GM12873 (cell line): ENCODE data around the gene MEIS3.

Experiments
- TF ChIP-seq, protein P1 (sequence below): IDR thresholded peaks from 2 replicates; pipeline ENCODE4 v1.5.1; 2012; ENCODE audit warnings: low read depth, mild to moderate bottlenecking, moderate library complexity, low read length, control low read depth; ENCODE audit not compliant: insufficient read depth; ENCODE audit errors: missing control alignments

The MEIS3 gene

DNA sequence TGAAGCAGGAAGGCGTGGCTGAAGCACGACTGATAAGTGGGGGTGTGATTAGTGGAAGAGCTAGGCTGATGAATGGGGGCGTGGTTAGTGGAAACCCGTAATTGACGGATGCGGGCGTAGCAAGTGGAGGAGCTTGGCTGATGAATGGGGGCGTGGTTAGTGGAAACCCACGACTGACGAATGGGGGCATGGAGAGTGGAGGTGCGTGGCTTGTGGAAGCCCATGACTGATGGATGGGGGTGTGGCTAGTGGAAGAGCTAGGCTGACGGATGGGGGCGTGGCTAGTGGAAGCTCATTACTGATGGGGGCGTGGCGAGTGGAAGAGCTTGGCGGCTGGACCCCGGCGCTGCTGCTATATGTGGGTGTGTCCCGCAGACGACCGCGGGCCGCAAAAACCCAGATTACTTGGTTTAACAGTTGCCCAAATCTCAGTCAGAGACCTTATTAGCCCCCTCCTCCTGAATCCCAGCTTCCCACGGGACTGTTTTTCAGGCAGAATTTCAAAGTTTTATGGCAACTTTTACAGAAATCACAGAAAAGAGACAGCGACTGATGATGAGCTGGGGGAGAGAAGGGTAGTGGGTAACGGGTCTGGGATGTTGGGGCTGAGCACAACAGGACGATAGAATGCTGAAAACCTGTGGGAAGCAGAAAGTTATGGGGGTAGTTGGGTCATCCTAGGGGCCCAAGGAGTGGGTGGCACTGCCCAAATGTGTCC, 9.0 kb upstream of the MEIS3 start:
- TF ChIP-seq, protein P1, sequence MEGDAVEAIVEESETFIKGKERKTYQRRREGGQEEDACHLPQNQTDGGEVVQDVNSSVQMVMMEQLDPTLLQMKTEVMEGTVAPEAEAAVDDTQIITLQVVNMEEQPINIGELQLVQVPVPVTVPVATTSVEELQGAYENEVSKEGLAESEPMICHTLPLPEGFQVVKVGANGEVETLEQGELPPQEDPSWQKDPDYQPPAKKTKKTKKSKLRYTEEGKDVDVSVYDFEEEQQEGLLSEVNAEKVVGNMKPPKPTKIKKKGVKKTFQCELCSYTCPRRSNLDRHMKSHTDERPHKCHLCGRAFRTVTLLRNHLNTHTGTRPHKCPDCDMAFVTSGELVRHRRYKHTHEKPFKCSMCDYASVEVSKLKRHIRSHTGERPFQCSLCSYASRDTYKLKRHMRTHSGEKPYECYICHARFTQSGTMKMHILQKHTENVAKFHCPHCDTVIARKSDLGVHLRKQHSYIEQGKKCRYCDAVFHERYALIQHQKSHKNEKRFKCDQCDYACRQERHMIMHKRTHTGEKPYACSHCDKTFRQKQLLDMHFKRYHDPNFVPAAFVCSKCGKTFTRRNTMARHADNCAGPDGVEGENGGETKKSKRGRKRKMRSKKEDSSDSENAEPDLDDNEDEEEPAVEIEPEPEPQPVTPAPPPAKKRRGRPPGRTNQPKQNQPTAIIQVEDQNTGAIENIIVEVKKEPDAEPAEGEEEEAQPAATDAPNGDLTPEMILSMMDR, result no peak

DNA sequence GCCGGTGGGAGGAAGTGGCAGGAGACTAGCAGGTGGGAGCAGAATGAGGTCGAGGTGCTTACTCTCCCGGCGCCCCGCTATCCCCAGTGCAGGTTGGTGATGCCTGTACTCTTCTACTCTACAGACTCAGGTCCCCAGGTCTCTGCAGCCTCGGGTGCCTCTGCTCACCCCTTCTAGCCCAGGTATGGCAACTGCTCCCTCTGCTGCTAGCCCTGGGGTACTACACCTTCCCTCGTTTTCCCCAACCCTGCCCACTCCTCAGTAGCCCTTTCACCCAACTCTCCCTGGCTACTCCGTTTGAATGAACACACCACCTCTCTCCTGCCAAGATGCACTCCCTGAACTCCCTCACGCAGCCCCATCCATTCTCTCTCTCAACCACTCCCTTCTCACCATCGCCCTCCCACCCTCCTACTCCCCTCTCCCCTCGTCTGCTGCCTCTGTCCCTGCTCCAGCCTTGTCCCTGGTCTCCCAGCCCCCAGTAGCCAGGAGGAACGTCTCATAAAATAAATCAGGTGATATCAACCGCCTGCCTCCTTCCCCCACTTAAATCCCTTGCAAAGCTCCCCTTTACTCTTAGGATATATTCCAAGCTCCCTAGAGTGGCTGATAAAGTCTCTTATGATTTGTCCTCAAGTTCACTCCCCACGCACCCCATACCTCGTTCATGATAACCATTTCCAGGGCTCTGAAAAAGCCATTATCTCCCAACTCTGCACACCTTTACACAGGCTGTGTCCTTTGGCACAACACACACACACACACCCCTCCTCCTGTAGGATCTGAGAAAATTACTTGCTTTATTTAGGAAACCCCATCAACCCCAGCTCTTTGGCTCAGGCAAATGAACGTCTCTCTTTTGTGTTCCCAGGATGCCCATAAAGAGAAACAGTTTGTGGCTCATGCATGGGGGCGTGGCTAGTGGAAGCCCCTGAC, 8.2 kb upstream of the MEIS3 start:
- TF ChIP-seq, protein P1, result peak; percentile 98

DNA sequence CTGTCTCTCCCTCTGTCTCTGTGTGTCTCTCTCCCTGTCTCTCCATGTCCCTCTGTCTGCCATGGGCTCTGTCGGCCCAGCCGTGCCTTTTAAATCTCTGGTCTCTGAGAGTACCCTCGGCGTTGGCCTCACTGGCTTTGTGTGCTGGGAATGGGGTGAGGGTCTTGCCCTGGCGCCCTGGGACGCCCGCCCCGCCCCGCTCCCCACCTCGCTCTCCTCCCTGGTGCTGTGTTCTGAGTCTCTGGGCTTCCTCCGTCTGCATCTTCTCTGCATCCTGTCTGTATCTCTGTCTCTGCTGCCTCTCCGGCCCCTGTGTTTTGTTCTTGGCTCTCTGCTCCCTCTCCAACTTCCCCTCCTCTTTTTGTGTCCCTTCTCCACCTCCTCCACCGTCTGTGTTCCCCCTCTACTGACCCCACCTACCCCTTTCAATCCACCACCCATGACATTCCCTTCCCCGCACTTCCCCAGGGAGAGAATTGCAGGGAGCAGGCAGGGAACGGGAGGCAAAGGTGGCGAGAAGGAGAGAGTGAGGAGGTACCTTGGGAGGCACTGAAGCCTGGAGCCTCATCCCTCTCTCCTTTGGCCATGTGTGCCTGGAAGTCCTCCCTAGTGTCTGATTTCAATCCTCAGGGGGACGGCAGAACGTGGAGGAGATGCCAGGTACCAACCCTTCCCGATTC, 4.0 kb upstream of the MEIS3 start:
- TF ChIP-seq, protein P1, result no peak

DNA sequence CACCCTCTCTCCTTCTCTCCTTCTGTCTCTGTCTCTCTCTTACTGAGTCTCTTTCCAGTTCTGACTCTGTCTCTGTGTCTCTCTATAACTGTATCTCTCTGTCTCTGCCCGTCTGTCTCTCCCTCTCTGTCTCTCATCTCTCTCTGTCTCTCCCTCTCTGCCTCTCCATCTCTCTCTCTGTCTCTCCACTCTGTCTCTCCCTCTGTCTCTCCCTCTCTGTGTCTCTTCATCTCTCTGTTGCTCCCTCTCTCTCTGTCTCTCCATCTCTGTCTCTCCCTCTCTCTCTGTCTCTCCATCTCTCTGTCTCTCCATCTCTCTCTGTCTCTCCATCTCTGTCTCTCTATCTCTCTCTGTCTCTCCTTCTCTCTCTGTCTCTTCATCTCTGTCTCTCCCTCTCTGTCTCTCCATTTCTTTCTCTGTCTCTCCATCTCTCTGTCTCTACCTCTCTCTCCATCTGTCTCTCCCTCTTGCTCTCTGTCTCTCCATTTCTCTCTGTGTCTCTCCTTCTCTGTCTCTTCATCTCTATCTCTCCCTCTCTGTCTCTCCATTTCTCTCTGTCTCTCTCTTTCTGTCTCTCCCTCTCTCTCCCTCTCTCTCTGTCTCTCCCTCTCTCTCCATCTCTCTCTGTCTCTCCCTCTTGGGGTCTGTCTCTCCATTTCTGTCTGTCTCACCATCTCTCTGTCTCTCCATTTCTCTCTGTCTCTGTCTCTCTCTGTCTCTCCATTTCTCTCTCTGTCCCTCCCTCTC, 3.3 kb upstream of the MEIS3 start:
- TF ChIP-seq, protein P1, result no peak

DNA sequence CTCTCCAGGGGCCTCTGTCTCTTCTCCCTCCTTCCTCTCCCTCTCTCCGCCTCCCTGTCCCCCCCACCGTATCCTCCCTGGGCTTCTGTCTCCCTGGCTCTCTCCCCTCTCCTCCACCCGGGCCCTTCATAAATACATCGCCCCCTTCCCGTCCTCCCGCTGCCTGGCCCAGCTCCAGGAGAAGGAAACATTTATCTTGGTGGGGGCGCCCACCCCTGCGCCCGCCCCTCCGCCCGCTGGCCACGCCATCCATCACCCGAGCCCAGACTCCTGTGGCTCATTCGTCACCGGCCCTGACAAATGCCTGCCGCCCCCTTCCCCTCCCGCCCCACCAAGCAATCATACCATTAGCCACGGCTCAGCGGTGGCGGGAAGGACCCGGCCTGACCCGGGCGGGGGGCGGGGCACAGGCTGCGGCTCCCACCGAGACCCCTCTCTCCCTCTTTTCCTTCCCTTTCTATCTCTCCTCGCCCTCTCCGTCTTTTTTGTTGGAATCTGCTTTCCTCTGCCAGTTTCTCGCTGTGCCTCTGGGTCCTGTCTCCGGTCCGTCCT, 2.6 kb upstream of the MEIS3 start:
- TF ChIP-seq, protein P1, result no peak

DNA sequence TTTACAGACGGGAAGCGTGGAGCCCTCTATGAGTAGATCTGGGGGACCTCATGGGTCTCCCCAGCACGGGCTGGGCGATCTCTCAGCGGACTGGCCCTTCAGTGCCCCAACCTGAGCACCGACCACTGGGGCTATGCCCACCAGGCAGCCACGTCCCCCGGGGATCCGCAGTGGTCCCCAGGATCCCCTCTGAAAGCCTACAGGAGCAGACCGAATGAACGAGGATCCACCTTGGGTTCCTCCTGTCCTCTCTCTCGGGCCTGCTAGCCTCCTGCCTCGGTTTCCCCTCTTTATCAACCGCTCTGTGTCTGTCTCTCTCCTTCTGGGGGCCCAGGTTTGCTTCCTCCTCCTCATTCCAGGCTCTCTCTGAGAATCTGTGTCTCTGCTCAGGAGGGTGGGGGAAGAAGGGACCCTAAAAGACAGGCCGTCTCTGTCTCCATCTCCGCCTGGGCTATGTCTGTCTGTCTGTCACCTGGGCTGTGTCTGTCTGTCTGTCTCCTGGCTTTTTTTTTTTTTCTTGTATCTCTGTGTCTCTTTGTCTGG, 2.0 kb upstream of the MEIS3 start:
- TF ChIP-seq, protein P1, result no peak
